HG02642 (cell line): ENCODE measurements around the gene IMPG2.
A peak's percentile ranks its signal among the peaks of the same experiment; 100 is the strongest.

Source experiments
- ATAC-seq: cut with Tn5 transposase; IDR thresholded peaks from one replicate; pipeline ENCODE4 v1.9.1; 2021; ENCODE audit warnings: mild to moderate bottlenecking; ENCODE audit not compliant: unreplicated experiment, poor library complexity

Gene IMPG2

GRCh38 chr3:101278727-101279126, 41.6 kb downstream of the IMPG2 start:
- ATAC-seq = no peak

DNA sequence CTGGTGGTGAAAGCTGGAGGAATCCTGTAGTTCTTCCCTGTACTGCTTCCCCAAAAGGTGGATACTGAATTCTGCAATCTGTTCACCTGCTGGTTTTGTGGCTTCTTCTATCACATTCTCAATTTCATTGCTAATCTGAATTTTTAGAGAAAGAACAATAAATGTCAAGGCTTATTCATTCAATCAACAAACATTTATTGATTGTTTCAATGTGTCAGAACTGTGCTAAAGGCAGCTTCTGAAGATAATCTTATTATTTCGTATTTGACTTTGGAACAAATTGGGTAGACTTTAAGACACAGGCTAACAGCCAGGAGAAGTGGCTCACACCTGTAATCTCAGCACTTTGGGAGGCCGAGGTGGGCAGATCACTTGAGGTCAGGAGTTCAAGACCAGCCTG, 46.8 kb downstream of the IMPG2 start:
- ATAC-seq = no peak

GRCh38 chr3:101273156-101273555, 47.2 kb downstream of the IMPG2 start:
- ATAC-seq = no peak

GRCh38 chr3:101271728-101272127, 48.6 kb downstream of the IMPG2 start:
- no peak for ATAC-seq

- ATAC-seq = no peak
Observed at GRCh38 chr3:101270149-101270548, 50.2 kb downstream of the IMPG2 start.

GRCh38 chr3:101268971-101269671, 51.3 kb downstream of the IMPG2 start:
- no peak for ATAC-seq

- no peak for ATAC-seq
Observed at GRCh38 chr3:101268141-101268540, 52.2 kb downstream of the IMPG2 start.

DNA sequence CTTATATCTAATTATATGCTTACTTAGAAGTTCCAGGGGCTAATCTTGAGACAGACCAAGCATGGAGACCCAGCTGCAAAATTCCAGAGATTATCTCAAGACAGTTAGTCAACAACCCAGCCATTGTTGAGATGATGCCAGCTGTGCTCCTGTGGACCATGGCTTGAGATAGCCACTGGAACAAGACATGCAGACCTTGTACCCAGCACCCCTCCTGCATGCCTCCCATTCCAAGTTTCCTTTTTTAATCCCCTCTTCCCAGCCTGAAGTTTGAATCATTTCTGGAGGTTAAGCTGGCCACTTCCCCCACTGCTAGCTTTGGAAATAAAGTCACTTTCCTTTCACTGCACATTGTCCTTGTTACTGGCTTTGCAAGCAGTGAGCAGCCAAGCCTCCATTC, 53.8 kb downstream of the IMPG2 start:
- ATAC-seq = no peak

DNA sequence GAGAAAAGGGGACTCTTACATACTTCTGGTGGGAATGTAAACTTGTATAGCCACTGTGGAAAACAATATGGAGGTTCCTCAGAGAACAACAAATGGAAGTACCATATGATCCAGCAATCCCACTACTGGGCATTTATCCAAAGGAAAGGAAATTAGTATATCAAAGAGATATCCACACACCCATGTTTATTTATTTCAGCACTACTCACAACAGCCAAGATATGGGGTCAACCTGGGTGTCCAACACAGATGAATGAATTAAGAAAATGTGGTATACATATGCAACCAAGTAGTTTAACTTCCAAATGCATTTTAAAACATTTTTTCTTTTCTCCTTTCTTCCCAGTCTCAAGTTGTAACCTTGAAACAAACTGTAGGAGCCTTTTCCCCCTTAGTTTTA, 54.3 kb downstream of the IMPG2 start:
- no peak for ATAC-seq

DNA sequence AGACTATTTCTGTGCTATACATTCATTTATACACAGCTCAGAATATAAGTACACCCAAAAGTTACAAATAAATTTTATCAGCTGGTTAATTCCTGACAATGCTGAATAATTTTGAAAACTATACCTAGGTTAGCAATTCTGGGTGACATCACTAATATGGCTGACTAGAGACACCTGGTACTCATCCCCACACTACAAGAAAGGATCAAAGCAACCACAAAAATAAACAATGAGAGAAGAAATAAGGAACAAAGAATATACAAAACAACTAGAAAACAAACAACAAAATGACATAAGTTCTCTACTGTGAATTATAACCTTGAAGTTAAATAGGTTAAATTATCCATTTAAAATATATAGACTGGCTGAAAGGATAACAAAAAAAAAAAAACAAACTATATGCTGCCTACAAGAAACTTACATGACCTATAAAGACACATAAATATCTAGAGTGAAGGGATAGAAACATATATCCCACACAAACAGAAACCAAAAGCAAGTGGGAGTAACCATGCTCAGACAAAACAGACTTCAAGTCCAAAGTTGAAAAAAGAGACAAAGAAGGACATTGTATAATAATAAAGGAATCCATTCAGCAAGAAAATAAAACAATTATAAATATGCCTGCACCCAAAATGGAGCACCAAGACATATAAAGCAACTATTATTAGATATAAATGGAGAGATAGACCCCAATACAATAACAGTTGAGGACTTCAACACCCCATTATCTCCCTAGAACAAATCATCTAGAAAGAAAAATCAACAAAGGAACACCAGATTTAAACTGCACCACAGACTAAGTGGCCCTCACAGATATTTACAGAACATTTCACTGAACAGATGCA, 57.8 kb downstream of the IMPG2 start:
- peak; percentile 79 for ATAC-seq

GRCh38 chr3:101261506-101261905, 58.9 kb downstream of the IMPG2 start:
- ATAC-seq = no peak

DNA sequence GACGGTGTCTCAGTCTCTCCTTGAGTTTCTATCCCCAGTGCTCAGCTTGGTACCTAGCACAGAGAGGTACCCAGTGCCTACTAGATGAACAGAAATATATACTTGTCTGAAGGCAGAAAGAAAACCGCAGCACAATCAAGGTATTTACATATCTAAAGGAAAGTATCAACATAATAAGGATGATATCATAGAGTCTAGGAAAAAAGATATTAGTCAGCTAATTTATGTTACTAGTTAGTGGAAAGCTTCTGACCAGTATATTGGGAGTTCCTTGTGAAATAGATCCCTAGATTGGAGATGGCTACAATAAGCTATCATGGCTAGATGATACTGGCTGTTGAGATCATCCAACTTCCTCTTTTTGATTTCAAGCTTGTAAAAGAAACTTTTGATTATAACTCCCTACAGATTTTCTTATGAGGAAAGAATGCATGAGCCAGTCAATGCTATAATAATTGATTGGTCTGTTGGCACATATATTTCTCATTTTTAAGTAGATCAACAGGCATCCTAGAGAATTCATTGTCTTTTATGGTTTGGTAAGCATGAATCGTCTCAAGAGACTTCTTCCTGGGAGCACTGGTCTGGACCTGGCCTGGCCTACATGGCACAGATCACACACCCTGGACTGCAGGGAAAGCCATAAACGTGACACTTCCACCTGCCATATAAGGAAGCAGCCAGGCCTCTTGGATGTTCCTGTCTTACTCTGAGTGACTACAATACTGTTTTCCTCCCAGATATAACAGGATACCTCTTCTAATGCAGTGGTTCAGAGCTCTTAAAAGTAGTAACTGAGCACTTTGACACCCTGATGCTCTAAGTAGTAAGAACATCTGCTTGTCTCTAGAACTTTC, 60.7 kb downstream of the IMPG2 start:
- no peak for ATAC-seq

GRCh38 chr3:101256511-101256910, 63.9 kb downstream of the IMPG2 start:
- no peak for ATAC-seq

GRCh38 chr3:101255441-101255840, 64.9 kb downstream of the IMPG2 start:
- no peak for ATAC-seq

GRCh38 chr3:101253396-101253795, 67.0 kb downstream of the IMPG2 start:
- no peak for ATAC-seq

DNA sequence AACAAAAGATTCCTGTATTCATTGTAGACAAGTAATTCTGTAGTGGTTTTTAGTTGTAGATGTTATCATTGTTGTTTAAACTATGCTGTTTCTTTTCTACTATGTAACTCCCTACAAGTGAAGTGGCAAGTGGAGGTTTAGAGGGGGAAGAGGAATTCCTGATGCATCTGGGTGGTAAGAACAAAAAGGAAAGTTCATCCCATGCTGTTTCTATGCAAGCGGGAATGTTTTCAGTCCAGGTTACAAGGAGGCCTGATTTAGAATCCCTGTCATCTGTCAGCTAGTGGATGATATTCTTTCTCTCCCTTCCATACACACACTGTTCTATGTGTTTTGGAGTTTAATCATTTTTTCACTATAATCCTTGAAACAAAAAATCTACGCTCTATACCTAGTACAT, 67.4 kb downstream of the IMPG2 start:
- ATAC-seq = no peak

- ATAC-seq = no peak
Observed at GRCh38 chr3:101252307-101252706, 68.1 kb downstream of the IMPG2 start.

- ATAC-seq = no peak
Observed at GRCh38 chr3:101251441-101251840, 68.9 kb downstream of the IMPG2 start.

- no peak for ATAC-seq
Observed at GRCh38 chr3:101249522-101249921, 70.9 kb downstream of the IMPG2 start.

DNA sequence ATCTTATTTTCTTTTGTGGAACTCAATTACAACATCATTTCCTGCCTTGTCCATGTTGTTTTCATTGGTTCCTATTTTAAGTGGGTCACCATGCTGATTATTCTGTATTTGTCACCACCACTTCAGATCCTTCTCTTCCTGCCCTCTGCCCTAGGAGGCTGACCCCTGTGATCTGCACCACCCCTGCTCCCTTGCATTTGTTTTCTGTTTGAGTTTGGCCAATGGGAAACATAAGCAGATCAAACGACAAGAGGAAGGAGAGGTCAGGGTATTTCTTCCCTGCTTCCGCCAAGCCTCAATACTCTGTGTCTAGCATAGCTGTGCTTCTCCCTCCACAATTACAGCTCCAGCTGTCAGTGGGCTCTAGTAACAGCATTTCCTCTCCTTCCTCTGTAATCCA, 71.6 kb downstream of the IMPG2 start:
- ATAC-seq = no peak

DNA sequence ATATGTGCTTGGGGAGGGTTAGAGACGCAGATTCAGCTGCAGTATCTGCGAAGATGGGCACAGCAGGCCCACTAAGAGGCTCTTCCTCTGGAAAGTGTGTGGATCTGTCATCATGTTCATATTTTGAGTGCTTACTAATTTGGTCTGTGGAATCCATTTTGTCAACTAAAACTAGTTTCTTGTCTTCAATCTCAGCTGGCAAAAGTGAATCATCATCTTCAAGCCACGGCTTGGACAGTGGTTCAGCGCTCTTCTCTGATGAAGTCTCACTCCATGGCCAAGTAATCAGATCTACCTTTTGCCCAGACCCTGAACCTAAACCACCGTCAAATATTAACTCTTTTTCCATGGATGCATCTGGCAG, 76.2 kb downstream of the IMPG2 start:
- ATAC-seq = no peak
